HepG2 (cell line): ENCODE data around the gene SLC12A9. TPM values are rescaled to one million over a fixed set of nuclear protein-coding genes. Genes with fewer than 3 reads are reported as not detected.

Source experiments
- ATF4 ChIP-seq, 2 experiments: fragments of 450-650 bp in 1 of 2; sonication (generic) in 1 of 2; formaldehyde crosslinking; IDR thresholded peaks; 2 replicates each; pipeline versions ENCODE4 v1.5.0 to v1.8.0; 2020 to 2022; ENCODE audit warnings: mild to moderate bottlenecking in 1 of 2, missing genetic modification reagents in 1 of 2
- CHD2 ChIP-seq: IDR thresholded peaks from 2 replicates; pipeline ENCODE4 v1.6.1; 2011; ENCODE audit warnings: low read depth, low read length, improper control_type of control experiment
- CSRNP1 ChIP-seq: sonication (generic); formaldehyde crosslinking; IDR thresholded peaks from 2 replicates; pipeline ENCODE4 v1.8.1; 2023; ENCODE audit warnings: mild to moderate bottlenecking, missing genetic modification reagents
- FOSL1 ChIP-seq: sonication (generic); formaldehyde crosslinking; IDR thresholded peaks from 2 replicates; pipeline ENCODE4 v1.9.0; 2021; ENCODE audit warnings: missing genetic modification reagents, borderline replicate concordance
- GMEB2 ChIP-seq: IDR thresholded peaks from 2 replicates; pipeline ENCODE4 v1.6.1; 2016; ENCODE audit warnings: missing biosample characterization, missing genetic modification reagents, low read depth
- HNF1B ChIP-seq: sonication (generic); formaldehyde crosslinking; IDR thresholded peaks from 2 replicates; pipeline ENCODE4 v1.5.1; 2020; ENCODE audit warnings: mild to moderate bottlenecking, moderate library complexity, missing genetic modification reagents
- KAT7 ChIP-seq: IDR thresholded peaks from 2 replicates; pipeline ENCODE4 v1.6.1; 2018; ENCODE audit warnings: borderline replicate concordance, missing compliant biosample characterization
- MAFF ChIP-seq: IDR thresholded peaks from 2 replicates; pipeline ENCODE4 v1.6.1; 2011; ENCODE audit warnings: low read depth, low read length, improper control_type of control experiment
- MED13 ChIP-seq: sonication (generic); formaldehyde crosslinking; IDR thresholded peaks from 2 replicates; pipeline ENCODE4 v1.5.0; 2020; ENCODE audit warnings: missing genetic modification reagents
- PRMT3 ChIP-seq: sonication (generic); formaldehyde crosslinking; IDR thresholded peaks from 2 replicates; pipeline ENCODE4 v1.8.1; 2022; ENCODE audit warnings: low read depth, mild to moderate bottlenecking, moderate library complexity, missing genetic modification reagents, borderline replicate concordance
- RNF2 ChIP-seq: fragments of 450-650 bp; conservative IDR thresholded peaks from 2 replicates; pipeline ENCODE4 v1.6.1; 2016; ENCODE audit warnings: low read depth
- SAFB2 ChIP-seq: sonication (generic); formaldehyde crosslinking; IDR thresholded peaks from 2 replicates; pipeline ENCODE4 v1.5.1; 2020; ENCODE audit warnings: missing genetic modification reagents, low read depth, mild to moderate bottlenecking, borderline replicate concordance
- ZFP36 ChIP-seq: fragments of 150-350 bp; IDR thresholded peaks from 2 replicates; pipeline ENCODE4 v1.6.1; 2018; ENCODE audit warnings: borderline replicate concordance, low read length, low read depth; ENCODE audit not compliant: partially characterized antibody
- ZFP36L2 ChIP-seq: sonication (generic); formaldehyde crosslinking; IDR thresholded peaks from 2 replicates; pipeline ENCODE4 v1.4.0; 2020; ENCODE audit warnings: missing genetic modification reagents
- ZFP62 ChIP-seq: sonication (generic); formaldehyde crosslinking; IDR thresholded peaks from 2 replicates; pipeline ENCODE4 v1.4.0; 2020; ENCODE audit warnings: missing genetic modification reagents
- ZIK1 ChIP-seq: sonication (generic); formaldehyde crosslinking; IDR thresholded peaks from 2 replicates; pipeline ENCODE4 v1.5.0; 2020; ENCODE audit warnings: mild to moderate bottlenecking, low read depth, missing genetic modification reagents, borderline replicate concordance
- ZNF160 ChIP-seq: sonication (generic); formaldehyde crosslinking; IDR thresholded peaks from 2 replicates; pipeline ENCODE4 v1.8.0; 2022; ENCODE audit warnings: mild to moderate bottlenecking, inconsistent platforms, missing genetic modification reagents
- ZNF547 ChIP-seq: sonication (generic); formaldehyde crosslinking; IDR thresholded peaks from 2 replicates; pipeline ENCODE4 v1.5.1; 2020; ENCODE audit warnings: mild to moderate bottlenecking, missing genetic modification reagents
- ZNF615 ChIP-seq: sonication (generic); formaldehyde crosslinking; IDR thresholded peaks from 2 replicates; pipeline ENCODE4 v1.5.0; 2020; ENCODE audit warnings: mild to moderate bottlenecking, missing genetic modification reagents, borderline replicate concordance
- ZNF678 ChIP-seq: sonication (generic); formaldehyde crosslinking; IDR thresholded peaks from 2 replicates; pipeline ENCODE4 v1.4.0; 2020; ENCODE audit warnings: mild to moderate bottlenecking, missing genetic modification reagents
- ZNF713 ChIP-seq: sonication (generic); formaldehyde crosslinking; IDR thresholded peaks from 2 replicates; pipeline ENCODE4 v1.4.0; 2020; ENCODE audit warnings: mild to moderate bottlenecking, missing genetic modification reagents
- ZNF776 ChIP-seq: sonication (generic); formaldehyde crosslinking; IDR thresholded peaks from 2 replicates; pipeline ENCODE4 v1.4.0; 2020; ENCODE audit warnings: mild to moderate bottlenecking, missing genetic modification reagents
- polyA plus RNA-seq, 8 experiments: library from polyadenylated mRNA; depleted of rRNA in 3 of 8; stranded (reverse) in 7 of 8; unstranded in 1 of 8; fragments of >200 nt; fragmentation: Illumina TruSeq in 4 of 8; extraction: Trizol in 4 of 8; gene quantifications; 2 replicates each; pipeline versions ENCODE4 v1.2.1 to v1.2.3, GENCODE V29; 2011 to 2016; ENCODE audit warnings: low read depth in 4 of 8, missing spikeins in 1 of 8, mixed read lengths in 1 of 8; ENCODE audit not compliant: insufficient read depth in 1 of 8
- total RNA-seq, 5 experiments: library from RNA; depleted of rRNA; stranded (reverse); fragments of >200 nt; fragmentation: Illumina TruSeq; extraction: Trizol; gene quantifications; 2 replicates each; pipeline ENCODE4 v1.2.3, GENCODE V29; 2016; ENCODE audit warnings: low read depth in 1 of 5
- TF ChIP-seq, protein P1 (sequence below): sonication (generic); formaldehyde crosslinking; IDR thresholded peaks from 2 replicates; pipeline ENCODE4 v1.5.0; 2020; ENCODE audit warnings: missing genetic modification reagents

SLC12A9 gene
- total and polyA plus RNA-seq, 2 of the 13 experiments (the other 11 are each of a cell fraction or from before 2014, with no cell fraction given) = 8.7 to 16.6 TPM

DNA sequence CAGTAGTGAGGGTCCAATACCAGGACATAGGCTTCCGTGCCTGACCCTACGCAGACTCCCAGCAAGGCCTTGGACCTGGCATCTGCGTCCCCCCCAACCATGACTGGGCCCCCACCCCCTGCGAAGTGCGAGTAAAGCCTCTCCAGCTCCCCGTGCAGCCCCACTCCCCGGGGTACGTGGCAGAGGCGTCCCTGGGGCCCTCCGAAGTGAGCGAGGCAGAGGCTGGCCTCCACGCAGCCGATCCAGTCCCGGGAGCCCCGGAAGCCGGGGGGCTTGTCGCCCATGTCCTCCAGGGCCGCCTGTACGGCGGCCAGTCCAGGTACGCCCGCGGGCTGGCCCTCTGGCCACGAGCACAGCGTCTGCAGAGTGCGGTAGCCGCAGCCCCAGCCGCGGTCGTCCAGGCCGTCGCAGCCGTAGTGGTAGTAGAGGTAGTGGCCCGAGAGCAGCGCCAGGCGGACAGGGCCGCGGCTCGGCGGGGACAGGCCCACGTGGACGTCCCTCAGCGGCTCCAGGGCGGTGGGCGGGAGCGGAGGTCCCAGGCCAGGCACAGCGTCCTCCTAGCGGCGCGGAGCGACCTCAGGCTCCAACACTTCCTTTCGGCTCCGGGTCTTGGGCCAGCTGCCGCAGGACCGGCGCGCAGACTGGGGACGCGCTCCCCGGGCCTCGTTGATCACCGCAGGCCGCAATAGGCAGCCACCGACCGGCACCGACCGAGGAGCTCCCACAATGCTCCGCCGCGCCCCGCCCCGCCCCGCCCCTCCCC, 36.7 kb downstream of the SLC12A9 start, which contains the start of gene UFSP1 (continued):
- TF ChIP-seq CSRNP1 (CRISPR knock-in tag) (peak; percentile 64; the same call in 1 of the 2 replicates), ZNF678 (peak; percentile 76; the same call in 1 of the 2 replicates), ZFP62 (CRISPR knock-in tag) (no peak), ZNF713 (peak; percentile 71; the same call in 1 of the 2 replicates), ZNF547 (CRISPR knock-in tag) (0 out of 2 replicates have a peak, but pooled peaks have one; percentile 83), FOSL1 (CRISPR knock-in tag) (peak; percentile 22; the same call in 1 of the 2 replicates), ATF4 (CRISPR knock-in tag; IDR thresholded peaks at IDR 0.05) (no peak), KAT7 (CRISPR knock-in tag) (peak; percentile 6; the same call in 1 of the 2 replicates), MAFF (no peak), ZFP36 (no peak), MED13 (peak; percentile 83), RNF2 (peak; percentile 98), PRMT3 (CRISPR knock-in tag) (no peak), ZNF160 (CRISPR knock-in tag) (peak; percentile 94), ZIK1 (CRISPR knock-in tag) (0 out of 2 replicates have a peak, but pooled peaks have one; percentile 74), ZFP36L2 (CRISPR knock-in tag) (no peak), ZNF776 (CRISPR knock-in tag) (peak; percentile 99), CHD2 (no peak), SAFB2 (CRISPR knock-in tag) (peak; percentile 90), HNF1B (no peak), GMEB2 (CRISPR knock-in tag) (no peak), ZNF615 (CRISPR knock-in tag) (no peak)
- TF ChIP-seq, protein P1, sequence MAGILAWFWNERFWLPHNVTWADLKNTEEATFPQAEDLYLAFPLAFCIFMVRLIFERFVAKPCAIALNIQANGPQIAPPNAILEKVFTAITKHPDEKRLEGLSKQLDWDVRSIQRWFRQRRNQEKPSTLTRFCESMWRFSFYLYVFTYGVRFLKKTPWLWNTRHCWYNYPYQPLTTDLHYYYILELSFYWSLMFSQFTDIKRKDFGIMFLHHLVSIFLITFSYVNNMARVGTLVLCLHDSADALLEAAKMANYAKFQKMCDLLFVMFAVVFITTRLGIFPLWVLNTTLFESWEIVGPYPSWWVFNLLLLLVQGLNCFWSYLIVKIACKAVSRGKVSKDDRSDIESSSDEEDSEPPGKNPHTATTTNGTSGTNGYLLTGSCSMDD (CRISPR knock-in tag) = peak; percentile 94
